Adrenal gland (tissue), 12 donors: ENCODE results near the gene PPP2CA. TPM values are rescaled to one million over a fixed set of nuclear protein-coding genes. Genes with fewer than 3 reads are reported as not detected.

Source experiments
- DNase-seq, 7 donors: peaks; one replicate each; pipeline ENCODE4 v3.0.0-alpha.2; 2019 to 2020
- H3K27ac ChIP-seq, 5 donors: fragments of 200-600 bp; sonication (generic) in 4 of 5; 1 replicate in 3 of 5; 2 replicates in 2 of 5; pipeline versions ENCODE4 v1.5.1 to v1.8.0; 2016 to 2020; ENCODE audit warnings: mild to moderate bottlenecking in 1 of 5
- H3K27me3 ChIP-seq: fragments of 200-600 bp; 2 replicates; pipeline ENCODE4 v1.8.0; 2021
- H3K36me3 ChIP-seq, 2 donors: fragments of 200-600 bp; replicated peaks in 1 of 2; 1 replicate in 1 of 2; 2 replicates in 1 of 2; pipeline versions ENCODE4 v1.5.1 to v1.8.0; 2018 to 2022
- H3K4me1 ChIP-seq, 2 donors: fragments of 200-600 bp; replicated peaks in 1 of 2; 1 replicate in 1 of 2; 2 replicates in 1 of 2; pipeline versions ENCODE4 v1.5.1 to v1.8.0; 2018 to 2021
- H3K4me3 ChIP-seq, 4 donors: fragments of 200-600 bp; sonication (generic) in 3 of 4; one replicate each; pipeline ENCODE4 v1.5.1; 2016 to 2018
- H3K9me3 ChIP-seq, 3 donors: fragments of 200-600 bp; sonication (generic) in 1 of 3; replicated peaks in 1 of 3; 1 replicate in 2 of 3; 2 replicates in 1 of 3; pipeline versions ENCODE4 v1.5.1 to v1.8.0; 2016 to 2021
- POLR2A ChIP-seq, 2 donors: fragments of 450-650 bp; IDR thresholded peaks; one replicate each; pipeline ENCODE4 v1.6.1; 2017; ENCODE audit warnings: antibody characterized with exemption in 2 of 2, mild to moderate bottlenecking in 2 of 2, moderate library complexity in 1 of 2
- WGBS, 4 donors: extraction: QIAGEN DNeasy Blood & Tissue Kit in 2 of 4; methylation state at CpG; one replicate each; pipeline versions ENCODE4 v1.1.5 to v1.1.7; 2013 to 2017; 5-methylcytosine and 5-hydroxymethylcytosine counted together
- intact Hi-C, 2 donors: fragments of 100-400 bp; cut with DNase I; formaldehyde crosslinking; loops; one replicate each; pipeline versions ENCODE4 v1.14.1 to v1.15.0; 2022 to 2023
- polyA plus RNA-seq, 3 donors: library from polyadenylated mRNA; stranded (reverse); fragments of 200-250 nt in 2 of 3; fragments of 350-450 nt in 1 of 3; fragmentation: Illumina TruSeq in 1 of 3; extraction: RNeasy Lipid Tissue Mini Kit (QIAGEN cat#74804) in 1 of 3; gene quantifications; one replicate each; pipeline ENCODE4 v1.2.3, GENCODE V29; 2013 to 2014
- total RNA-seq, 9 donors: library from RNA; depleted of rRNA in 4 of 9; stranded (reverse); fragments of >200 nt in 4 of 9; fragments of 120-200 nt in 1 of 9; fragmentation: NEBNext Ultra II Directional in 1 of 9; extraction: Animal tissue kit (Norgen Biotek cat#: 25700) in 1 of 9; gene quantifications; one replicate each; pipeline versions ENCODE4 v1.1.0 to v1.2.4, GENCODE V29; 2013 to 2023
- TF ChIP-seq, protein P1 (sequence below), 6 experiments: fragments of 450-650 bp in 4 of 6; fragments of 200-600 bp in 2 of 6; sonication (generic) in 1 of 6; IDR thresholded peaks; 1 replicate in 5 of 6; 2 replicates in 1 of 6; pipeline versions ENCODE4 v1.5.1 to v1.8.0; 2016 to 2021; ENCODE audit warnings: antibody characterized with exemption in 6 of 6, mild to moderate bottlenecking in 2 of 6, moderate library complexity in 1 of 6
- donor health status: healthy with polysubstance abuse.
- donor health status: Bipolar disorder and iron deficiency.
- donor health status: DM: yes; HTN: yes; CAD: no.
- donor health status: DM: no; HTN: no; CAD: no.
- donor health status: DM: no; HTN: no; CAD: no.
- donor health status: DM: yes; HTN: yes; CAD: no.

Gene PPP2CA
- total and polyA plus RNA-seq, 12 donors: 26.9 to 246 (median 145) TPM

GRCh38 chr5:134178096-134178419, 47.8 kb downstream of the PPP2CA start:
- intact Hi-C loops: no loop called here
- H3K27me3 ChIP-seq: no peaks in the 10 kb centered on the region
- H3K36me3 ChIP-seq: peaks cover 0 to 6% of the 10 kb centered on the region in 2 donors
- H3K4me1 ChIP-seq: peaks cover 9 to 31% of the 10 kb centered on the region in 2 donors
- WGBS, 4 donors: 73 to 90% (median 81%) methylated on average over 2 to 3 of the region's 3 CpGs
- H3K9me3 ChIP-seq: no peaks in the 10 kb centered on the region
- H3K27ac ChIP-seq: peak overlapping the region in 2 of 5 donors; percentile 99 to 100
- TF ChIP-seq, protein P1, sequence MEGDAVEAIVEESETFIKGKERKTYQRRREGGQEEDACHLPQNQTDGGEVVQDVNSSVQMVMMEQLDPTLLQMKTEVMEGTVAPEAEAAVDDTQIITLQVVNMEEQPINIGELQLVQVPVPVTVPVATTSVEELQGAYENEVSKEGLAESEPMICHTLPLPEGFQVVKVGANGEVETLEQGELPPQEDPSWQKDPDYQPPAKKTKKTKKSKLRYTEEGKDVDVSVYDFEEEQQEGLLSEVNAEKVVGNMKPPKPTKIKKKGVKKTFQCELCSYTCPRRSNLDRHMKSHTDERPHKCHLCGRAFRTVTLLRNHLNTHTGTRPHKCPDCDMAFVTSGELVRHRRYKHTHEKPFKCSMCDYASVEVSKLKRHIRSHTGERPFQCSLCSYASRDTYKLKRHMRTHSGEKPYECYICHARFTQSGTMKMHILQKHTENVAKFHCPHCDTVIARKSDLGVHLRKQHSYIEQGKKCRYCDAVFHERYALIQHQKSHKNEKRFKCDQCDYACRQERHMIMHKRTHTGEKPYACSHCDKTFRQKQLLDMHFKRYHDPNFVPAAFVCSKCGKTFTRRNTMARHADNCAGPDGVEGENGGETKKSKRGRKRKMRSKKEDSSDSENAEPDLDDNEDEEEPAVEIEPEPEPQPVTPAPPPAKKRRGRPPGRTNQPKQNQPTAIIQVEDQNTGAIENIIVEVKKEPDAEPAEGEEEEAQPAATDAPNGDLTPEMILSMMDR (IDR thresholded peaks at IDR 0.05): no peak
- TF ChIP-seq POLR2A (IDR thresholded peaks at IDR 0.05): no peak
- H3K4me3 ChIP-seq: peak overlapping the region in 1 of 4 donors; percentile 86
- no peak for DNase-seq

GRCh38 chr5:134177369-134178095, 48.3 kb downstream of the PPP2CA start:
- Histone ChIP-seq H3K4me3 (peak overlapping the region in 2 of 4 donors; percentile 86 to 96), H3K27ac (peak overlapping the region; percentile 94 to 100 (median 99)), H3K4me1 (peaks cover 9 to 31% of the 10 kb centered on the region in 2 donors), H3K36me3 (peaks cover 0 to 11% of the 10 kb centered on the region in 2 donors), H3K9me3 (no peaks in the 10 kb centered on the region), H3K27me3 (no peaks in the 10 kb centered on the region)
- intact Hi-C loops: no loop called here
- no peak for TF ChIP-seq POLR2A (IDR thresholded peaks at IDR 0.05)
- TF ChIP-seq, protein P1 (IDR thresholded peaks at IDR 0.05): no peak
- peak in 4 of 7 donors; percentile 16 to 36 (median 22) for DNase-seq
- 24 to 29% (median 27%) methylated on average over 21 to 29 of the region's 29 CpGs for WGBS, 4 donors

DNA sequence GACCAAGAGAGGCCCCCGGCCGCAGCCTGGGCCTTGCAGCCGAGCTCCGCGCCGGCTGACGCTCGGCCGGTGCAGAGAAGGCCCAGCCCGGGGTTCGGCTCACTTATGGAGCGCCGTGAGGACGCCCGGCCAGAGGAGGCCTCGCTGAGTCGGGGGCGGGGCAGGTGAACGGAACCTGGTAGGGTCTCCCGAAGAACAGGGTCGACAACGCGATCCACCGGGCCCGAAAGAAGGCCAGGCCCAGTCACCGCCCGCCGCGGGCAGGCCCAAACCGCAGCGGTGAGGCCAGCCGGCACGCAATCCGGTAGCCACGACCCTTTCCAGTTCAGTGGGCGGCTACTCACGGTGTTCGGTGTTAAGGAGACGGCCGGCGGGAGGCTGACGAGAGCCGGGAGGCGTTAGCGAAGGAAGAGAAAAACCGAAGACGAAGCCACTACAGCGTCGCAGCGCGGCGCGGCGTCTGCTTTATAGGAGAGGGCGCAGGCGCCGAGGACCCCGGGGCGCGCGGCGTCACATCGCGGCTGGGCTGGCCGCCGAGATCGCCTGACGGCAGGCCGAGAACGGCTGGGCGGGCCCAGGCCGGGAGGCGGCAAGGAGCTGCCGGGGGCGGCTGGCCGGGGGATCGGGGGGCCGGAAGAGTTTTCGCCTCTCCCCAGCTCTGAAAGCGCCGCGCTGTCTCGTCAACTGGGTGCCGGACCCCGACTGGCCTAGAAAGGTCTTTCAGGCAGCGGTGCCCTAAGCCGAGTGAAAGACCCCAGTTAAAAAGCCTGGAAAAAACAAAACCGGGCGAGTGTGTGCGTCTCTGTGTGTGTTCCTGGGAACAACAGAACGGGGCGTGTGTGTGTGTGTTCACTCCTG, 49.1 kb downstream of the PPP2CA start, which contains the start of gene SKP1:
SKP1 (minus strand) TSS at position 440 of the 858 bp plus-strand sequence. CDS start 2,928 bp downstream, outside the sequence.
- Histone ChIP-seq H3K4me3 (peak within 1 kb of the TSS; percentile 19 to 96 (median 90)), H3K4me1 (peaks cover 9 to 31% of the 10 kb centered on the region in 2 donors), H3K27me3 (no peaks in the 10 kb centered on the region), H3K9me3 (no peaks in the 10 kb centered on the region), H3K27ac (peak within 1 kb of the TSS; percentile 94 to 100 (median 99)), H3K36me3 (peaks cover 0 to 19% of the 10 kb centered on the region in 2 donors)
- 0 to 1% (median 0%) methylated on average over 21 to 92 of the region's 92 CpGs for WGBS, 4 donors
- peak; percentile 71 to 89 (median 82) for DNase-seq
- intact Hi-C loops: no loop called here
- TF ChIP-seq POLR2A (IDR thresholded peaks at IDR 0.05): peak; percentile 98 to 99
- TF ChIP-seq, protein P1 (IDR thresholded peaks at IDR 0.05): peak in 1 of 6 experiments; percentile 1
